Stimulated activated memory B cell treated with anti-CD40 and anti-IgM and Interleukin-4, amounts not matched to agents 10 μg/mL and 1 μg/mL and 100 μg/mL, for 72 hours (primary cell): ENCODE data around the gene ATP5F1B.

Experiments used
- ATAC-seq: fragments of 150-1000 bp; cut with Tn5 transposase; 2 replicates; pipeline ENCODE4 v1.10.0; 2021
- H3K27ac Mint-ChIP-seq: one replicate; pipeline ENCODE4 v1.8.0; 2022; ENCODE audit warnings: mild to moderate bottlenecking, mixed read lengths
- H3K27me3 Mint-ChIP-seq: one replicate; pipeline ENCODE4 v1.8.0; 2022; ENCODE audit warnings: mixed read lengths
- H3K36me3 Mint-ChIP-seq: one replicate; pipeline ENCODE4 v1.8.0; 2022; ENCODE audit warnings: mixed read lengths
- H3K4me1 Mint-ChIP-seq: one replicate; pipeline ENCODE4 v1.8.0; 2022; ENCODE audit warnings: mixed read lengths
- H3K4me3 Mint-ChIP-seq: one replicate; pipeline ENCODE4 v1.8.0; 2022; ENCODE audit warnings: mild to moderate bottlenecking, moderate library complexity, mixed read lengths
- H3K9me3 Mint-ChIP-seq: one replicate; pipeline ENCODE4 v1.8.0; 2022; ENCODE audit warnings: mixed read lengths

Gene ATP5F1B

GRCh38 chr12:56602239-56602638 is 43.5 kb downstream of the ATP5F1B start:
- Mint-ChIP-seq H3K4me3 (no peak overlapping the region), H3K27me3 (no peaks in the 10 kb centered on the region), H3K27ac (no peak overlapping the region), H3K9me3 (no peaks in the 10 kb centered on the region), H3K36me3 (peaks cover 86% of the 10 kb centered on the region), H3K4me1 (no peaks in the 10 kb centered on the region)
- ATAC-seq = no peak

- no peak overlapping the region for H3K27ac Mint-ChIP-seq
- H3K27me3 Mint-ChIP-seq = no peaks in the 10 kb centered on the region
- H3K36me3 Mint-ChIP-seq = peaks cover 86% of the 10 kb centered on the region
- no peaks in the 10 kb centered on the region for H3K9me3 Mint-ChIP-seq
- no peak overlapping the region for H3K4me3 Mint-ChIP-seq
- no peak for ATAC-seq
- H3K4me1 Mint-ChIP-seq = peaks cover 6% of the 10 kb centered on the region
Observed at GRCh38 chr12:56601503-56601902, 44.3 kb downstream of the ATP5F1B start.

- peaks cover 79% of the 10 kb centered on the region for H3K36me3 Mint-ChIP-seq
- ATAC-seq = no peak
- no peak overlapping the region for H3K4me3 Mint-ChIP-seq
- H3K4me1 Mint-ChIP-seq = peaks cover 6% of the 10 kb centered on the region
- no peaks in the 10 kb centered on the region for H3K9me3 Mint-ChIP-seq
- no peaks in the 10 kb centered on the region for H3K27me3 Mint-ChIP-seq
- H3K27ac Mint-ChIP-seq = no peak overlapping the region
Observed at GRCh38 chr12:56600753-56601152, 45.0 kb downstream of the ATP5F1B start.

- H3K4me1 Mint-ChIP-seq = peaks cover 6% of the 10 kb centered on the region
- peaks cover 71% of the 10 kb centered on the region for H3K36me3 Mint-ChIP-seq
- H3K27me3 Mint-ChIP-seq = no peaks in the 10 kb centered on the region
- H3K27ac Mint-ChIP-seq = no peak overlapping the region
- ATAC-seq = no peak
- no peaks in the 10 kb centered on the region for H3K9me3 Mint-ChIP-seq
- no peak overlapping the region for H3K4me3 Mint-ChIP-seq
Observed at GRCh38 chr12:56599797-56600196, 46.0 kb downstream of the ATP5F1B start.

- Mint-ChIP-seq H3K4me3 (no peak overlapping the region), H3K27me3 (no peaks in the 10 kb centered on the region), H3K36me3 (peaks cover 63% of the 10 kb centered on the region), H3K27ac (no peak overlapping the region), H3K4me1 (peaks cover 6% of the 10 kb centered on the region), H3K9me3 (no peaks in the 10 kb centered on the region)
- no peak for ATAC-seq
Observed at GRCh38 chr12:56599041-56599440, 46.7 kb downstream of the ATP5F1B start.

DNA sequence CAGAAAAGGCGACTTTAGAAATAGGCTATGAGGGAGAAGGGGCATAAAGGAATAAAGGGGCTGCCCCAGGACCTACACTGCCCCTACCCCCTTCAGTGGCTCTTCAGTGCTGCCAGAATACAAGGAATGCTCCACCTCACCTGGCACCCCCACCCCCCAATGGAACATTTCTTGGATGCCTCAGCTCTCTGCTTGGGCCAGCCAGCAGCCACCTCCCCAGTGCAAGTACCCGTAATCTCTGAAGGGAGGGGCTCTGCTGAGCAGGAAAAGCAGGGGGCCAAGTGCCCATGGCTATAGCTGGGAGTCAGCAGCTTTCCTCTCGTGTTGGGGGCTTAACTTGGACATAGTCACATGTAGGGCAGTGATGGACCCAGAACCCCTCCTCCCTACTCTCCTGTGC is 49.0 kb downstream of the ATP5F1B start:
- H3K27ac Mint-ChIP-seq = peak overlapping the region; percentile 39
- peaks cover 6% of the 10 kb centered on the region for H3K4me1 Mint-ChIP-seq
- H3K36me3 Mint-ChIP-seq = peaks cover 44% of the 10 kb centered on the region
- H3K4me3 Mint-ChIP-seq = no peak overlapping the region
- no peak for ATAC-seq
- no peaks in the 10 kb centered on the region for H3K27me3 Mint-ChIP-seq
- H3K9me3 Mint-ChIP-seq = no peaks in the 10 kb centered on the region

GRCh38 chr12:56593909-56594621 is 51.7 kb downstream of the ATP5F1B start:
- H3K4me3 Mint-ChIP-seq = no peak overlapping the region
- no peak overlapping the region for H3K27ac Mint-ChIP-seq
- ATAC-seq = peak; percentile 51
- H3K9me3 Mint-ChIP-seq = no peaks in the 10 kb centered on the region
- H3K36me3 Mint-ChIP-seq = peaks cover 18% of the 10 kb centered on the region
- no peaks in the 10 kb centered on the region for H3K27me3 Mint-ChIP-seq
- peaks cover 6% of the 10 kb centered on the region for H3K4me1 Mint-ChIP-seq

DNA sequence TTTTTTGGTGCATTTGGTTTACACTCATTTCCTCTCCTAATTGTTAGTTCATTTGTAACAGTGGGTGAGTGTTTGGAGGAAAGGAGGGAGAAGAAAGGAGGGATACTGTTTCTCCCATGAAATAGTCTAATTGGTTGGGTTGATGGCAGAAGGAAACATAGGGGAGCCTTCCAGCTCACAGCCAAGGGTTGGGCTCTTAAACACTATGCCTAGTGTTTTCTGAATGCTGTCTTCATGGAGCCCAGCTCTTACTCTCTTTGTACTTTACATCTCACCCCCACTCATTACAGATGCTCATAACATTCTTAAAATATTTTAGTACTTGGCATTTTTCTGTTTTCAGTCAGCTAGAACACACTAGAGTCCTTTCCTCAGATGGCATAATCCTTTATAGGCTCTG is 53.8 kb downstream of the ATP5F1B start:
- no peak overlapping the region for H3K4me3 Mint-ChIP-seq
- ATAC-seq = no peak
- H3K9me3 Mint-ChIP-seq = no peaks in the 10 kb centered on the region
- no peak overlapping the region for H3K27ac Mint-ChIP-seq
- H3K36me3 Mint-ChIP-seq = peaks cover 10% of the 10 kb centered on the region
- H3K27me3 Mint-ChIP-seq = no peaks in the 10 kb centered on the region
- peaks cover 4% of the 10 kb centered on the region for H3K4me1 Mint-ChIP-seq

DNA sequence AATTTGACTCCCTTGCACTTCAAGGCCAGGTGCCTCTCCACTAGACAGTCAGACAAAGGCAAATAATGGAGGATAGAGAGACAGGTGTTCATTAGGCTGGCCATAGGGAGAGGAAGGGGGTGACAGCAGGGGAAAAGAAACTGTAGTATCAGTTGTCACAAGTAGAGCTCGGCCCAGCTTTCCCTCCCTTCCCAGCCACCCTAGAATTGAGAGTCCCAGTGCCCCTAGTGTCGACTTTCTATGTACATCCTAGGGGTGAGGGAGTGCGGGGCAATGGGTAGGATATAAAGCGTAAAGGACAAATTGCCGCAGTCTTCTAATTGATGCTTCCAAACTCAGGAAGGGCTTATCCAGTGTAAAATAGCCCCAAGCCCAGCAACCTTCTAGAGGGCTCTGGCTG is 54.7 kb downstream of the ATP5F1B start:
- H3K27me3 Mint-ChIP-seq = no peaks in the 10 kb centered on the region
- H3K4me3 Mint-ChIP-seq = no peak overlapping the region

DNA sequence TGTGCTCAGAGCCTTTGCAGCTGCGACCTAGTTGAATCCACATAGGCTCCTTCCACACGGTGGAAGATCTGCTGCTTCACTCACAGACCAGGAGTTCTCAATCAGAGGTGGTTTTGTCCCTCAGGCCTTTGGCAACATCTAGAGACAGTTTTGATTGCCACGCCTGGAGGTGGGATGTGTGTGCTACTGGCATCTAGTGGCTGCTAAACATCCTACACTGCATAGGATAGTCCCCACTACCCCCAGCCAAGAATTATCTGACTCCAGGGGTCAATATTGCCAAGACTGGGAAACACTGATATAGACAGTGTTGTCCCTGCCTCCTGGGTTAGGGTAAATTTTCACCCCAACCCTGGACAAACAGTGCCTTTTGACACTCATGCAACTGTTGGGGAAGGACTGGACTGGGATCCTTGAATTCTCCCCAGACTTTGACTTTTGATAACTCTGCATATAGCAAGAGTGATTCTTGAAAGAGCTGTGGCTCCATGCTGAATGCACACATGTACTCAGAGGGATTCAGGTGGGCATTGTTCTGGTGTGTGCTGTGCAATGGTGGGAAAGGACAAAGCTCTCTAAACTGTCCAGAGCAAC is 55.5 kb downstream of the ATP5F1B start:
- ATAC-seq = peak; percentile 67
- Mint-ChIP-seq H3K9me3 (no peaks in the 10 kb centered on the region), H3K36me3 (peaks cover 7% of the 10 kb centered on the region), H3K27me3 (no peaks in the 10 kb centered on the region), H3K4me3 (no peak overlapping the region), H3K27ac (no peak overlapping the region), H3K4me1 (no peaks in the 10 kb centered on the region)

More for the DNA sequence above, 54.7 kb downstream of the ATP5F1B start:
- no peak overlapping the region for H3K27ac Mint-ChIP-seq
- H3K4me1 Mint-ChIP-seq = no peaks in the 10 kb centered on the region
- no peaks in the 10 kb centered on the region for H3K9me3 Mint-ChIP-seq
- no peak for ATAC-seq
- H3K36me3 Mint-ChIP-seq = peaks cover 7% of the 10 kb centered on the region

DNA sequence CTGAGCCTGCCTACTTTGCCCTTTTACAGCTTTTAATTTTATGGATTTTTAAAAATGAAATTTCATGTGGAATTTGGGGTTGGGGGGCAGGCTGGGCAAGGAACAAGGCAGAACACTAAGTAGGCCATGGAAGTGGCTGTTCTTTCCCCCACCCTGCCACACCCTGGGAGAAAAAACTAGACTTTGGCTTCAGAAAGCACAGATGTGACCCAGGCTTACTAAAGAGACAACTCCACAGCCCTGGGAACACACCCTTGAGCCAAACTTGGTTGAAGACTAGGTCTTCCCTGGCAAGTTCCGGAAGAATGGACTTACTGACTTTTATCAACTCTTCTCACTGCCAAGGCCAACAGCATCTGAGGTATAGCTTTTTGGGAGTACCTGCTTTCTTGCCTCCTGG is 56.0 kb downstream of the ATP5F1B start:
- no peaks in the 10 kb centered on the region for H3K27me3 Mint-ChIP-seq
- H3K4me1 Mint-ChIP-seq = no peaks in the 10 kb centered on the region
- H3K4me3 Mint-ChIP-seq = no peak overlapping the region
- no peaks in the 10 kb centered on the region for H3K9me3 Mint-ChIP-seq
- peaks cover 7% of the 10 kb centered on the region for H3K36me3 Mint-ChIP-seq
- no peak for ATAC-seq
- no peak overlapping the region for H3K27ac Mint-ChIP-seq
